Memory B cell (primary cell): ENCODE data around the gene ULK4.

Experiments
- ATAC-seq: fragments of 150-1000 bp; cut with Tn5 transposase; 2 replicates; pipeline ENCODE4 v1.10.0; 2021; ENCODE audit warnings: low read depth, mild to moderate bottlenecking, moderate library complexity
- DNase-seq, 2 donors: peaks; one replicate each; pipeline ENCODE4 v3.0.0; 2022; ENCODE audit warnings: low spot score in 2 of 2
- H3K27ac Mint-ChIP-seq: one replicate; pipeline ENCODE4 v1.8.0; 2022; ENCODE audit warnings: mild to moderate bottlenecking, moderate library complexity, mixed read lengths
- H3K27me3 Mint-ChIP-seq: one replicate; pipeline ENCODE4 v1.8.0; 2022; ENCODE audit warnings: mixed read lengths
- H3K36me3 Mint-ChIP-seq: one replicate; pipeline ENCODE4 v1.8.0; 2022; ENCODE audit warnings: mild to moderate bottlenecking, mixed read lengths
- H3K4me1 Mint-ChIP-seq: one replicate; pipeline ENCODE4 v1.8.0; 2022; ENCODE audit warnings: mixed read lengths
- H3K4me3 Mint-ChIP-seq: one replicate; pipeline ENCODE4 v1.8.0; 2022; ENCODE audit warnings: mild to moderate bottlenecking, moderate library complexity, mixed read lengths
- H3K9me3 Mint-ChIP-seq: one replicate; pipeline ENCODE4 v1.8.0; 2022; ENCODE audit warnings: mixed read lengths

Gene ULK4

DNA sequence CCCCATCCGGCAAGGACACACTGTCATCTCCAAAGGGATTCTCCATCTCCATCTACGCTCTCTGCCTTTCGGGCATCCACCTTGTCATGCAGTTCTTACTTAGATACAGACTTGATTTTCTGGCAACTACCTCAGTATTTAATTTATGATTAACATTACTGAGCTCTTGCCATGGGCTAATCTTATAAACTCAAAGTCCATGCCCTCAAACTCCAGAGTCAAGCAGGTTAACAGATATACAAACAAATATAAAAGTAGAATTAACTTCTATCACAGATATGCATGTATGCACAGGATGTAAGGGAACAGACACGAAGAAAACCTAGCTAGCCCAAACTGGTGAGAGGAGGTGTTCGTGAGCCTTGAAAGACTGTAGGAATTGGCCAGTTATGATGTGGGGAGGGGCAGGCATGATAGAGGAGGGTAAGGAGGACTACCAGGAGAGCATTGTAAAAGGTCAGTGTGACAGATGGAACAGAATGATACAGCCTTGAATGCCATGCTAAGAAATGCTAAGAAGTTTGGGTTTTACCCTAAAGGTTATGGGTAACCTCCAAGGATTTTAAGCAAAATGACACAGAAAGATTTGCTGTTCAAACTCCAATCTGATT, 334.3 kb downstream of the ULK4 start:
- DNase-seq (no peak), ATAC-seq (no peak)
- no peaks in the 10 kb centered on the region for H3K9me3 Mint-ChIP-seq
- no peak overlapping the region for H3K4me3 Mint-ChIP-seq
- no peak overlapping the region for H3K27ac Mint-ChIP-seq
- H3K4me1 Mint-ChIP-seq: no peaks in the 10 kb centered on the region
- H3K36me3 Mint-ChIP-seq: peaks cover 5% of the 10 kb centered on the region
- H3K27me3 Mint-ChIP-seq: no peaks in the 10 kb centered on the region

DNA sequence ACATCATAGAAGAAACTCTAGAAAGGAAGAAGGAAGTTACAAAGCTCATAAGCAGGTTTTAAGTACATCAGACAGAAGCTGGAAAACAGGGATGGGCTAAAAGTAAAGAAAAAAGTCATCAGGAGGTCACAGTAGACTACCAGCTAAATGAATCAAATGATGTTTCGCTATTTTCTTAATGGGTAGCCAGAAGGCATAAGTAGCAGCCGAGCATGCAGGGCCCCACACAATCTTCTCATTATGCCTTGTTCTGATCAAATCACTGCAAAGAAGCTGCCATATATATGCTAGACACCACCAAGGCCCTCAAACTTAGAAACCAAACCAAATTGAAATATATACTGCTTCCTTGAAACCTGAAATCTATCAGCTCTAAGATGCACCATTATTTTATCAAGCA, 349.1 kb downstream of the ULK4 start:
- H3K27me3 Mint-ChIP-seq: no peaks in the 10 kb centered on the region
- no peak for ATAC-seq

DNA sequence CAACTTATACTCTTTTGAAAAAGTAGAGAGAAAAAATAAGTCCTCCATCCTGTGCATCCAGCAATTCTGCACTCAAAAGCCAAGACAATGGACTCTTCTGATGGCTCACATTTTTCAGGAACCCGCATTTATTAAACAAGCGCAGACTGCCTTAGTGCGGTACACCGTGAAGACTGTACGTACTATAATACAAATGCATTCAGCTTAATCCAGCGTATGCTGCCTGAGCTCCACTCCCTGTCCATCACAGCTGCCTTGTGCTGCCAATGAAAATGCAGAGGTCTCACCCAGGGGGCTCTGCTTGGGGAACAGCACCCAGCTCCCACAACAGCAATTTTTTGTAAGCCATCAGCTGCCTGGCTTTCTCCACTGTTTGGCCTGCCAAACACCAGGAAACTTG, 350.9 kb downstream of the ULK4 start:
- Mint-ChIP-seq H3K4me1 (no peaks in the 10 kb centered on the region), H3K4me3 (no peak overlapping the region), H3K9me3 (no peaks in the 10 kb centered on the region), H3K36me3 (peaks cover 10% of the 10 kb centered on the region), H3K27me3 (no peaks in the 10 kb centered on the region), H3K27ac (no peak overlapping the region)
- no peak for DNase-seq
- ATAC-seq: no peak

More for the DNA sequence above, 349.1 kb downstream of the ULK4 start:
- H3K36me3 Mint-ChIP-seq: peaks cover 7% of the 10 kb centered on the region
- DNase-seq: no peak
- no peaks in the 10 kb centered on the region for H3K9me3 Mint-ChIP-seq
- no peak overlapping the region for H3K4me3 Mint-ChIP-seq
- no peak overlapping the region for H3K27ac Mint-ChIP-seq
- H3K4me1 Mint-ChIP-seq: no peaks in the 10 kb centered on the region

- Mint-ChIP-seq H3K4me3 (no peak overlapping the region), H3K27ac (no peak overlapping the region)
These were observed 353.6 kb downstream of the ULK4 start for GRCh38 chr3:41608347-41608746.

DNA sequence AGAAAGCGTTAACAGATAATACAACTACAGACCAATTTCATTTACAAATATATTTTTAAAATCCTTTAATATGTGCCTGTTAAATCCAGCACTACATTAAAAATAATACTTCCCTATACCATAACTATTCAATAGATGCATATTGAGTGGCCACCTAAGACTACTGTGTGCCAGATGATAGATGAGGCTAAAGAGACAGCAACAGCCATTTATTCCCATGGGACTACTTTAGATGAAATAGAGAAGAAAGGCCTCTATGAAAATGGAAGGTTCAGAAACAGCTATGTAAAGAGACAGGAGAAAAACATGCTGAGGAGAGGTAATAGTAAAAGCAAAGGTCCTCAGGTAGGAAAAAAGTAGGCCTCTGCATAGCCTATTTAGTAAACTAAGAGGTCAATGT, 358.1 kb downstream of the ULK4 start:
- Mint-ChIP-seq H3K4me1 (peaks cover 7% of the 10 kb centered on the region), H3K36me3 (peaks cover 9% of the 10 kb centered on the region), H3K27ac (no peak overlapping the region), H3K27me3 (no peaks in the 10 kb centered on the region), H3K9me3 (no peaks in the 10 kb centered on the region), H3K4me3 (no peak overlapping the region)
- DNase-seq: no peak
- ATAC-seq: no peak

More at GRCh38 chr3:41608347-41608746, 353.6 kb downstream of the ULK4 start:
- ATAC-seq (no peak), DNase-seq (no peak)
- no peaks in the 10 kb centered on the region for H3K9me3 Mint-ChIP-seq
- H3K27me3 Mint-ChIP-seq: no peaks in the 10 kb centered on the region
- peaks cover 5% of the 10 kb centered on the region for H3K36me3 Mint-ChIP-seq
- peaks cover 7% of the 10 kb centered on the region for H3K4me1 Mint-ChIP-seq

DNA sequence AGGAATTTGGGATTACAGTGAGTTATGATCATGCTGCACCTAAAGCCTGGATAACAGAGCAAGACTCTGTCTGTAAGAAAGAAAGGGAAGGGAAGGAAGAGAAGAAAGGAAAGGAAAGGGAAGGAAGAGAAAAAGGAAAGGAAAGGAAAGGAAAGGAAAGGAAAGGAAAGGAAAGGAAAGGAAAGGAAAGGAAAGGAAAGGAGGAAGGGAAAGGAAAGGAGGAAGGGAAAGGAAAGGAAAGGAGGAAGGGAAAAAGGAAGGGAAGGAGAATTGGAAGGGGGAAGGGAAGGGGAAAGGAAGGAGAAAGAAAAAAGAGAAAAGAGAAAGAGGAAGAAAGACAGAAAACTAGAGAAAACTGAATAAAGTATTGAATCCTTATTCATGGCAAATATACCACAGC, 359.8 kb downstream of the ULK4 start:
- no peak for DNase-seq
- no peaks in the 10 kb centered on the region for H3K27me3 Mint-ChIP-seq
- ATAC-seq: no peak
- no peak overlapping the region for H3K27ac Mint-ChIP-seq
- no peaks in the 10 kb centered on the region for H3K9me3 Mint-ChIP-seq
- H3K4me3 Mint-ChIP-seq: no peak overlapping the region
- H3K36me3 Mint-ChIP-seq: peaks cover 9% of the 10 kb centered on the region
- peaks cover 7% of the 10 kb centered on the region for H3K4me1 Mint-ChIP-seq

DNA sequence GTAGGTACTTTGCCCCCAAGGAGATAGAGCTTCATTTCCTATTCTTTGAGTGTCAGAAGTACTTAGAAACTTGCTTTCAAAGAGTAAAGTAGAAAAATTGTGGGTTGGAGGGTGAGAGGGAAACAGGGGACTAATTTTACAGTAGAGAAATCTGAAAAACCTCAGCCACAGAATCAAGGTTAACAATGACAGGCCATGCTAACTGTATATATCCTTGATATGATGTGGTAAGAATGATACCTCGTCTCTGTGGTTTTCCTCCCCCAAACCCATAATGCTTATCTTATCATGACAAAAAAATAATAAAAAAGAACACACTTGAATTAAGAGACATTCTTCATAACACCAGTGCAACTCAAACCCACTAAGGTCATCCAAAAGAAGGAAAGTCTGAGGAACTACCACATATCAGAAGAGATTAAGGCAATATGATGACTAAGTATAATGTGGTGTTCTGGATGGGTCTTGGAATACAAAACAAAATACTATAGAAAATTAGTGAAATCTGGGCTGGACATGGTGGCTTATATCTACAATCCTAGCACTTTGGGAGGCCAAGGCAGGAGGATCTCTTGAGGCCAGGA, 360.4 kb downstream of the ULK4 start:
- H3K4me1 Mint-ChIP-seq: peaks cover 7% of the 10 kb centered on the region
- no peaks in the 10 kb centered on the region for H3K9me3 Mint-ChIP-seq
- H3K27ac Mint-ChIP-seq: no peak overlapping the region
- H3K4me3 Mint-ChIP-seq: no peak overlapping the region
- peaks cover 6% of the 10 kb centered on the region for H3K36me3 Mint-ChIP-seq
- no peak for ATAC-seq
- H3K27me3 Mint-ChIP-seq: no peaks in the 10 kb centered on the region
- DNase-seq: no peak

GRCh38 chr3:41600616-41601015, 361.3 kb downstream of the ULK4 start:
- peaks cover 10% of the 10 kb centered on the region for H3K36me3 Mint-ChIP-seq
- no peaks in the 10 kb centered on the region for H3K9me3 Mint-ChIP-seq
- DNase-seq (no peak), ATAC-seq (no peak)
- no peak overlapping the region for H3K4me3 Mint-ChIP-seq
- no peaks in the 10 kb centered on the region for H3K27me3 Mint-ChIP-seq
- no peak overlapping the region for H3K27ac Mint-ChIP-seq
- peaks cover 7% of the 10 kb centered on the region for H3K4me1 Mint-ChIP-seq

GRCh38 chr3:41599127-41599484, 362.8 kb downstream of the ULK4 start:
- Mint-ChIP-seq H3K4me3 (no peak overlapping the region), H3K36me3 (peaks cover 12% of the 10 kb centered on the region), H3K4me1 (peaks cover 6% of the 10 kb centered on the region), H3K27me3 (no peaks in the 10 kb centered on the region), H3K27ac (no peak overlapping the region), H3K9me3 (no peaks in the 10 kb centered on the region)
- no peak for DNase-seq
- no peak for ATAC-seq

GRCh38 chr3:41598402-41599126, 363.3 kb downstream of the ULK4 start:
- no peak for ATAC-seq
- H3K36me3 Mint-ChIP-seq: peaks cover 12% of the 10 kb centered on the region
- DNase-seq: no peak
- H3K4me1 Mint-ChIP-seq: peaks cover 3% of the 10 kb centered on the region
- no peaks in the 10 kb centered on the region for H3K27me3 Mint-ChIP-seq
- H3K4me3 Mint-ChIP-seq: no peak overlapping the region
- H3K27ac Mint-ChIP-seq: no peak overlapping the region
- H3K9me3 Mint-ChIP-seq: no peaks in the 10 kb centered on the region

GRCh38 chr3:41593774-41594173, 368.1 kb downstream of the ULK4 start:
- H3K36me3 Mint-ChIP-seq: peaks cover 6% of the 10 kb centered on the region
- H3K27me3 Mint-ChIP-seq: no peaks in the 10 kb centered on the region
- H3K4me1 Mint-ChIP-seq: peaks cover 7% of the 10 kb centered on the region
- ATAC-seq (no peak), DNase-seq (no peak)
- H3K4me3 Mint-ChIP-seq: no peak overlapping the region
- no peak overlapping the region for H3K27ac Mint-ChIP-seq
- no peaks in the 10 kb centered on the region for H3K9me3 Mint-ChIP-seq

GRCh38 chr3:41592753-41593510, 369.0 kb downstream of the ULK4 start:
- H3K4me3 Mint-ChIP-seq: no peak overlapping the region
- no peak for ATAC-seq
- H3K9me3 Mint-ChIP-seq: no peaks in the 10 kb centered on the region
- no peaks in the 10 kb centered on the region for H3K27me3 Mint-ChIP-seq
- no peak for DNase-seq
- H3K4me1 Mint-ChIP-seq: peaks cover 7% of the 10 kb centered on the region
- H3K36me3 Mint-ChIP-seq: peaks cover 6% of the 10 kb centered on the region
- H3K27ac Mint-ChIP-seq: no peak overlapping the region

DNA sequence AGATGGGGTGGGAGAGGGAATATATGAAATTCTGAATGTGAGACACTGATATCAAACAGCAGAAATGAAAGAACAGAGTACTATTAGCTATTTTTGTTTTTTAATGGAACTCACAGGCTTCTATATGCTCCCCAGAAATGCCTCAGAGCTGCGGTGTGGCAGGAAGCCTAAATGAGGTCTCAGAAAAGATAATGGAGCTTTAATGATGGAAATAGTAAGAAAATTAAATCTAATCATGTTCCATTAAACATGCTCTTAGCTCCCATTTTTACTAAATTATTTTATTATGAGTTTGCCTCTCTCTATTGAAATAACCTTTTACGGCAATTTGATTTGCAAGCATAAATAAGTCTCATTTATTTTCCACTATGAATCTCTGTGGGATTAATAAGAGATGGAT, 378.9 kb downstream of the ULK4 start:
- H3K4me3 Mint-ChIP-seq: no peak overlapping the region
- H3K27me3 Mint-ChIP-seq: no peaks in the 10 kb centered on the region
- peaks cover 23% of the 10 kb centered on the region for H3K4me1 Mint-ChIP-seq
- peaks cover 1% of the 10 kb centered on the region for H3K9me3 Mint-ChIP-seq
- H3K36me3 Mint-ChIP-seq: peaks cover 10% of the 10 kb centered on the region
- ATAC-seq (no peak), DNase-seq (no peak)
- no peak overlapping the region for H3K27ac Mint-ChIP-seq

DNA sequence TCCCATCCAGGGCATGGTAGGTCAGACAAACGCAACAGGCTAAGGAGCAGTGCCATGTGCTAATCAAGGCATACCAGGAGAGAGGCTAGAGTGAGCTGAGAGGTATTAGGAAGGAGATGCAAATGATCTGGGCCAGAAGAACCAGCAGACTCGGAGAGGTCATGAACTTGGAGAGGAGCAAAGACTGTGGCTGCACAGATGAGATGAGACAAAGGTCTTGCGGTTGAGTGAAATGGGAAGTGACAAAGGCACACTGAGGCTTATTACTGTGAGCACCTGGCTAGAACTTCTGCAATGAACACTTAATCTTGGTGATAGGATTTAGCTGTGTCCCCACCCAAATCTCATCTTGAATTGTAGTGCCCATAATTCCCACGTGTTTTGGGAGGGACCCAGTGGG, 380.2 kb downstream of the ULK4 start:
- H3K36me3 Mint-ChIP-seq: peaks cover 10% of the 10 kb centered on the region
- ATAC-seq (peak; percentile 97), DNase-seq (peak; percentile 35 to 61)
- H3K27me3 Mint-ChIP-seq: no peaks in the 10 kb centered on the region
- H3K9me3 Mint-ChIP-seq: peaks cover 1% of the 10 kb centered on the region
- peaks cover 23% of the 10 kb centered on the region for H3K4me1 Mint-ChIP-seq
- H3K4me3 Mint-ChIP-seq: no peak overlapping the region
- H3K27ac Mint-ChIP-seq: peak overlapping the region; percentile 1
